ENCODE measurements around the gene RDX.
A peak's percentile ranks its signal among the peaks of the same experiment; 100 is the strongest.
"Not testable (repeated sequence)": the region's sequence is repeated elsewhere in the genome, so short reads cannot be mapped to it uniquely, and the experiment has no call there.

DNA sequence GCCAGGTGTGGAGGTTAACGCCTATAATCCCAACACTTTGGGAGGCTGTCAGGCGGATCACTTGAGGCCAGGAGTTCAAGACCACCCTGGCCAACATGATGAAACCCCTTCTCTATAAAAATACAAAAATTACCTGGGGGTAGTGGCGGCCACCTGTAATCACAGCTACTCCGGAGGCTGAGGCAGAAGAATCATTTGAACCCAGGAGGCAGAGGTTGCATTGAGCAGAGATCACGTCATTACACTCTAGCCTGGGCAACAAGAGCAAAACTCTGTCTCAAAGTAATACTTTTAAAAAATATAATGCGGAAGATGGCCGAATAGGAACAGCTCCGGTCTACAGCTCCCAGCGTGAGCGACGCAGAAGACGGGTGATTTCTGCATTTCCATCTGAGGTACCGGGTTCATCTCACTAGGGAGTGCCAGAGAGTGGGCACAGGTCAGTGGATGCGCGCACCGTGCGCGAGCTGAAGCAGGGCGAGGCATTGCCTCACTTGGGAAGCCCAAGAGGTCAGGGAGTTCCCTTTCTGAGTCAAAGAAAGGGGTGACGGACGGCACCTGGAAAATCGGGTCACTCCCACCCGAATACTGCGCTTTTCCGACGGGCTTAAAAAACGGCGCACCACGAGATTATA lies 87.6 kb downstream of the RDX start:
- TF ChIP-seq, protein P1, sequence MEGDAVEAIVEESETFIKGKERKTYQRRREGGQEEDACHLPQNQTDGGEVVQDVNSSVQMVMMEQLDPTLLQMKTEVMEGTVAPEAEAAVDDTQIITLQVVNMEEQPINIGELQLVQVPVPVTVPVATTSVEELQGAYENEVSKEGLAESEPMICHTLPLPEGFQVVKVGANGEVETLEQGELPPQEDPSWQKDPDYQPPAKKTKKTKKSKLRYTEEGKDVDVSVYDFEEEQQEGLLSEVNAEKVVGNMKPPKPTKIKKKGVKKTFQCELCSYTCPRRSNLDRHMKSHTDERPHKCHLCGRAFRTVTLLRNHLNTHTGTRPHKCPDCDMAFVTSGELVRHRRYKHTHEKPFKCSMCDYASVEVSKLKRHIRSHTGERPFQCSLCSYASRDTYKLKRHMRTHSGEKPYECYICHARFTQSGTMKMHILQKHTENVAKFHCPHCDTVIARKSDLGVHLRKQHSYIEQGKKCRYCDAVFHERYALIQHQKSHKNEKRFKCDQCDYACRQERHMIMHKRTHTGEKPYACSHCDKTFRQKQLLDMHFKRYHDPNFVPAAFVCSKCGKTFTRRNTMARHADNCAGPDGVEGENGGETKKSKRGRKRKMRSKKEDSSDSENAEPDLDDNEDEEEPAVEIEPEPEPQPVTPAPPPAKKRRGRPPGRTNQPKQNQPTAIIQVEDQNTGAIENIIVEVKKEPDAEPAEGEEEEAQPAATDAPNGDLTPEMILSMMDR (IDR thresholded peaks at IDR 0.05): not testable (repeated sequence)
- TF ChIP-seq, protein P2, sequence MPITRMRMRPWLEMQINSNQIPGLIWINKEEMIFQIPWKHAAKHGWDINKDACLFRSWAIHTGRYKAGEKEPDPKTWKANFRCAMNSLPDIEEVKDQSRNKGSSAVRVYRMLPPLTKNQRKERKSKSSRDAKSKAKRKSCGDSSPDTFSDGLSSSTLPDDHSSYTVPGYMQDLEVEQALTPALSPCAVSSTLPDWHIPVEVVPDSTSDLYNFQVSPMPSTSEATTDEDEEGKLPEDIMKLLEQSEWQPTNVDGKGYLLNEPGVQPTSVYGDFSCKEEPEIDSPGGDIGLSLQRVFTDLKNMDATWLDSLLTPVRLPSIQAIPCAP (CRISPR knock-in tag; IDR thresholded peaks at IDR 0.05): not testable (repeated sequence)
- not testable (repeated sequence) for TF ChIP-seq TP53 (CRISPR knock-in tag; IDR thresholded peaks at IDR 0.05); MXD4 (CRISPR knock-in tag; IDR thresholded peaks at IDR 0.05; ENCODE audit: borderline replicate concordance); SP1 (CRISPR knock-in tag; conservative IDR thresholded peaks at IDR 0.05); TEAD4 (CRISPR knock-in tag; IDR thresholded peaks at IDR 0.05); ELF4 (CRISPR knock-in tag; IDR thresholded peaks at IDR 0.05; ENCODE audit: low read depth); SMAD3 (CRISPR knock-in tag; IDR thresholded peaks at IDR 0.05; ENCODE audit: borderline replicate concordance)
- TF ChIP-seq FOXP1 (CRISPR knock-in tag; IDR thresholded peaks at IDR 0.05; ENCODE audit: borderline replicate concordance): peak; percentile 49; the same call in 1 of the 2 replicates
- TF ChIP-seq, protein P3, sequence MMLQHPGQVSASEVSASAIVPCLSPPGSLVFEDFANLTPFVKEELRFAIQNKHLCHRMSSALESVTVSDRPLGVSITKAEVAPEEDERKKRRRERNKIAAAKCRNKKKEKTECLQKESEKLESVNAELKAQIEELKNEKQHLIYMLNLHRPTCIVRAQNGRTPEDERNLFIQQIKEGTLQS (CRISPR knock-in tag; conservative IDR thresholded peaks at IDR 0.05): not testable (repeated sequence)
- TF ChIP-seq, protein P4, sequence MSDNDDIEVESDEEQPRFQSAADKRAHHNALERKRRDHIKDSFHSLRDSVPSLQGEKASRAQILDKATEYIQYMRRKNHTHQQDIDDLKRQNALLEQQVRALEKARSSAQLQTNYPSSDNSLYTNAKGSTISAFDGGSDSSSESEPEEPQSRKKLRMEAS (CRISPR knock-in tag; IDR thresholded peaks at IDR 0.05): peak; percentile 48; the same call in 1 of the 2 replicates
